ENCODE data around the gene FABP7.

- TF ChIP-seq, protein P1, sequence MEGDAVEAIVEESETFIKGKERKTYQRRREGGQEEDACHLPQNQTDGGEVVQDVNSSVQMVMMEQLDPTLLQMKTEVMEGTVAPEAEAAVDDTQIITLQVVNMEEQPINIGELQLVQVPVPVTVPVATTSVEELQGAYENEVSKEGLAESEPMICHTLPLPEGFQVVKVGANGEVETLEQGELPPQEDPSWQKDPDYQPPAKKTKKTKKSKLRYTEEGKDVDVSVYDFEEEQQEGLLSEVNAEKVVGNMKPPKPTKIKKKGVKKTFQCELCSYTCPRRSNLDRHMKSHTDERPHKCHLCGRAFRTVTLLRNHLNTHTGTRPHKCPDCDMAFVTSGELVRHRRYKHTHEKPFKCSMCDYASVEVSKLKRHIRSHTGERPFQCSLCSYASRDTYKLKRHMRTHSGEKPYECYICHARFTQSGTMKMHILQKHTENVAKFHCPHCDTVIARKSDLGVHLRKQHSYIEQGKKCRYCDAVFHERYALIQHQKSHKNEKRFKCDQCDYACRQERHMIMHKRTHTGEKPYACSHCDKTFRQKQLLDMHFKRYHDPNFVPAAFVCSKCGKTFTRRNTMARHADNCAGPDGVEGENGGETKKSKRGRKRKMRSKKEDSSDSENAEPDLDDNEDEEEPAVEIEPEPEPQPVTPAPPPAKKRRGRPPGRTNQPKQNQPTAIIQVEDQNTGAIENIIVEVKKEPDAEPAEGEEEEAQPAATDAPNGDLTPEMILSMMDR (IDR thresholded peaks at IDR 0.05): no peak
- no peak for TF ChIP-seq POLR2A (IDR thresholded peaks at IDR 0.05)
These were observed 2.2 kb downstream of the FABP7 start for GRCh38 chr6:122781716-122782115.
